GM18508 (cell line): ENCODE data around the gene LY6G6C.

Experiments
- ATAC-seq: cut with Tn5 transposase; IDR thresholded peaks from one replicate; pipeline ENCODE4 v1.9.1; 2021; ENCODE audit warnings: moderate number of reproducible peaks; ENCODE audit not compliant: insufficient read depth, unreplicated experiment

LY6G6C gene

DNA sequence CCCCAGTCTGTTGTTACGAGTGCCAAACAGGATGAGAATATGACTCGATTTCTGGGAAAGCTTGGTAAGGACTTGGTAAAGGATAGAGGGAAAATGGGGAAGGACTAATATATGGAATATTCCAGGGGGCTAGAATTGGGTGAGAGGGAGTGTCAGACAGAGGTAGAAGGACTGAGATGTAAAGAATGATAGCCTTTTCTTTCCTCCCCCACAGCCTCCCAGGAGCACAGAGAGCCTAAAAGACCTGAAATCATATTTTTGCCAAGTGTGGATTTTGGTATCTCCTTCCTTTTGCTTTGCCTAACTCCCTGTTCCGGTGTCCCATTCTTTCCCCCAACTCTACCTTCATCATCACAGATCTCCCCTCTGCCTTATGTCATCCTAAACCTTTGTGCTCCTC lies 21.3 kb upstream of the LY6G6C start:
- no peak for ATAC-seq

DNA sequence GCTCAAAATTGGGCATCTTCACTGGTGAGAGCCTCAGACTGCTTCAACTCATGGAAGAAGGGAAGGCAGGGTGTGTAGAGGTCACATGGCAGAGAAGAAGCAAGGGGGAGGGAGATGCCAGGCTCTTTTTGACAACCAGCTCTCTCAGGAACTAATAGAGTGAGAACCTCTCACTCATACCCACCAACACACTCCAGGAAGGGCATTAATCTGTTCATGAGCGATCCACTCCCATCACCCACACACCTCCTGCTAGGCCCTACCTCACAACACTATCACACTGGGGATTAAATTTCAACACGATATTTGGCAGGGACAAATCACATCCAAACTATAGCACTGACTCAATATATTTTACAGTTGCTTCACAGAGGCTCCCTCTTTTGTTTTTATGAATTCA lies 20.3 kb upstream of the LY6G6C start:
- ATAC-seq = no peak

DNA sequence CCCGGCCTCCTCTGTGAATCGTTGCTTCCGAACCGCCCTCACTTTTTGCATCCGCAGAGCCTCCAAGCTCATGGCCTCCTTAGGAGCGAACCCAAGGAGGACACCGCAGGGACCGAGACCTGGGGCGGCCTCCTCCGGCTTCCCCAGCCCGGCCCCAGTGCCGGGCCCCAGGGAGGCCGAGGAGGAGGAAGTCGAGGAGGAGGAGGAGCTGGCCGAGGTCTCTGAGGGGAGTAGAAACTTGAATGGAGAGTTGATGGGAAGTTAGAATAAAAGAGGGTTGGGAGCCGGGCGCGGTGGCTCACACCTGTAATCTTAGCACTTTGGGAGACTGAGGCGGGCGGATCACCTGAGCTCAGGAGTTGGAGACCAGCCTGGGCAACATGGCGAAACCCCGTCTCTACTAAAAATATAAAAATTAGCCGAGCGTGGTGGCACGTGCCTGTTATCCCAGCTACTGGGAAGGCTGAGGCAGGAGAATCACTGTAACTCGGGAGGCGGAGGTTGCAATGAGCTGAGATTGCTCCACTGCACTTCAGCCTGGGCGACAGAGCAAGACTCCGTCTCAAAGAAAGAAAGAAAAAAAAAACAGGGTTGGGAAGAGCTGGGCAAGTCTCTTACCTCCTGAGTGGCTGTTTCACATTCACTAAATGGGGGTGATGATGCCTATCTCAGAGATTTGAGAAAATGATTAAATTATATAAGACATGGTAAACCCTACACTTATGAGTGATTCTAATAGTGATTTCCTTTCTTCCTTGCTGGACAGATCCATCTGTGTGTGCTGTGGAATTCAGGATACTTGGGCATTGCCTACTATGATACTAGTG lies 19.1 kb upstream of the LY6G6C start:
- no peak for ATAC-seq

DNA sequence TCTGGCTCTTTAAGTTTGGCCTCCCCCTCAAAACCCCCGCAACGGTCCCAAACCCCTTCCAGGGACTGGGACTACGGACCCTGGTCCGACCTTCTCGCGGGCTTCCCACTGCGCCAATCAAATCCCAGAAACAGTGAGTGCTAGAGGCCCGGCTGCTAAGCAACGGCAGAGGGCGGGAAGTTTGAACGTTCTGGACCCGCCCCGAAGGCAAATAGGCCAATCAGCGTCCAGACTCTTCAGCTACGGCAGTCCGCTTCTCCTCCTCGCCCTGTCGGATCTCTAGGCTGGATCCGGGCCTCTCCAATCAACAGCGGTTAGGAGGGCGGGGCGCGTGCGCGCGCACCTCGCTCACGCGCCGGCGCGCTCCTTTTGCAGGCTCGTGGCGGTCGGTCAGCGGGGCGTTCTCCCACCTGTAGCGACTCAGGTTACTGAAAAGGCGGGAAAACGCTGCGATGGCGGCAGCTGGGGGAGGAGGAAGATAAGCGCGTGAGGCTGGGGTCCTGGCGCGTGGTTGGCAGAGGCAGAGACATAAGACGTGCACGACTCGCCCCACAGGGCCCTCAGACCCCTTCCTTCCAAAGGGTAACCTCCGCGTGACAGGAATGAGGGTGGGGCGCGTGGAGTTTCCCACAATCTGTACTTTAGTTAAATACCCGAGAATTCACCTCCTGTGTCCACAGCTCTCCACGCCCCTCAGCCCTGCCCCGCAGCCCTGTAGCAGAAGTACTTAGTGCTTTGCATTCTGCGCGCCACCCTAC lies 18.3 kb upstream of the LY6G6C start, which contains the start of gene MSH5:
TSS of gene MSH5 (plus strand) at position 367 of the 758 bp plus-strand sequence. CDS start 462 bp downstream, outside the sequence.
- ATAC-seq = peak; percentile 46

DNA sequence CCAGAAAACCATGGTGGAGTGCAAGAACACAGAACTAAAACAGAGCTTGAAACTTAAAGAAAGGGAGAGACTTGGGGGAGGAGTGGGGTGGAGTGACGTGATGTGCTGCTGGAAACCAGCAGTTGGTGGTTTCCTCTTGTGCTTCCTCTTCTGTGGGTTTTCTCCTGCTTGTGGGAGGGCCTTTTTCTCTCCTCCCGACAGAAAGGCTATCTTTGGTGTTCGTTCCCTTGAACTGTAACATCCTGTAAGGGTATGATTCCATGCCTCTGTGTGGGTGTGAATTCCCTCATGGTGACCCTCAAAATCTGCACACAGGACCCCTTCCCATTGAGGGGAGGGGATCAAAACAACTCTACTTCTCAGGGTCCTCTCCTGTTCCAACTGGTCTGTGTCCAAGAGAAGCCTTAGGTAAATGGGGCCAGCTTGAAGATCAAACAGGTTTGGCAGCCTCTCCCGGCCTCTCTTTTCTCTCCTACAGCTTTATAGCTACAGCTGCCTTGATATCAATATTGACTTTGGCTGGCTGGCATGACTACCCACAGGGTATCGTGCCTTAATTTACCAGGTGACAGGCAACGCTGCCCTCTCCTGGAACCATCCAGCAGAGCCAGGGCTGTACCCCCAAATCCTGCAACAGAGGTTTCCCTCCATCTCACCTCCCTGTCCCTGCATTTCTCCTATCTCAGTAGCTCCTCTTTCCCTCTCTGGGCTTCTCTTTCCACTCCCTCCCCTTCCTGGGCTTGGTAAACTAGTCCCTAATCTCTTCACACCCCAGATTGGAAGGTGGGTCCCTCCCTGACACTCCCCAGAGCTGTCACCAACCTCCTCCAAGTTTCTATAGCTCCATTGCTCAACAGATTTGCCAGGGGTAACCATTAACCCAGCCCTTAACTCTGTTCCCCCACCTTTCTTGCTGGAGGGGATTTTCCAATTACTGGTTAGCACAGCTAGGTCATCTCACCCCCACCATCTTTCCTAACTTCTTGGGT lies 16.7 kb upstream of the LY6G6C start:
- no peak for ATAC-seq

DNA sequence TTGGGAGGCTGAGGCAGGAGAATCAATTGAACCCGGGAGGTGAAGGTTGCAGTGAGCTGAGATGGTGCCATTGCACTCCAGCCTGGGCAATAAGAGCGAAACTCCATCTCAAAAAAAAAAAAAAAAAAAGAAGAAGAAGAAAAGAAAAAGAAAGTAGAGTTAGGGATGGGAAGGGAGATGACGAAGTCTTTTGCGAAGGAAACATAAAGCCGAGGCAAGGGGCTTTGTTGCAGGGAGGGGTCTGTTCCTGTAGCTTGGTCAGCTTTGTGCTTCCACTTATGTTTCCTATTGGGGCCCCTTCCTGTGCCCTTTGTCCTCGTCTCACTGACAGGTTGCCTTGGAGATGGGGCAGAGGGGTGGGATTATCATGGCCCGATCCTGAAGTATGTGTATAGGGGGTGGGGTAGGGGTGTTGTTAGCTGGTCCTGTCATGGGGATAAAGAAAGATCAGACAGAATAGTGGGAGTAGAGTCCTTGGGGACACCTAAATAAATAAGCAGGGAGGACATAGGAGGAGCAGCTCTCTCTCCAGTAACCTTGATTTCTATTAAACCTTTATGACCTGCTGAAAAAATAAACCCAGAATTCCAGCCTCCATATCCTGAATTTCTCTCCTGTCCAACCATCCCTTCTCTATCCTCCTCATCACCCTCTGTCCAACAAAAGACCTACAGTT lies 15.9 kb upstream of the LY6G6C start:
- no peak for ATAC-seq

DNA sequence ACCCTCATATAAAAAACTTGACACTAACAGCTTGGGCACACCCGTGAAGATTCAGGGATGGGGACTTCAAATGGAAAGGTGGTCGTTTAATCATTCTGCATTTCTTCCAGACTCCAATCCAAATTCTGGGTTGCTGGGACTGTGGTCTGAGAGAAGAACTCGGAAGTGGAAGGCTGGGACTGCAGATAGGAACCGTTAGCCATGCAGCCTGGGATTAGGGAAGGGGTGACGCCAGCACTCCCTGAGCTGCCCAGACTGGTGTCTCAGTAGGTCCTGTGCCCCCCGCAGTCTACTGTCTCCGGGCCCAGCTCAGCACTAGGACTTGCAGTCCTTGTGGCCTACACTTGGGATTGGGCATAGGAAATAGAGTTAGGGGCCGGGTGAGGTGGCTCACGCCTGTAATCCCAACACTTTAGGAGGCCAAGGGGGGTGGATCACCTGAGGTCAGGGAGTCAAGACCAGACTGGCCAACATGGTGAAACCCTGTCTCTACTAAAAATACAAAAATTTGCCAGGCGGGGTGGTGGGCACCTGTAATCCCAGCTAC lies 15.3 kb upstream of the LY6G6C start:
- no peak for ATAC-seq

DNA sequence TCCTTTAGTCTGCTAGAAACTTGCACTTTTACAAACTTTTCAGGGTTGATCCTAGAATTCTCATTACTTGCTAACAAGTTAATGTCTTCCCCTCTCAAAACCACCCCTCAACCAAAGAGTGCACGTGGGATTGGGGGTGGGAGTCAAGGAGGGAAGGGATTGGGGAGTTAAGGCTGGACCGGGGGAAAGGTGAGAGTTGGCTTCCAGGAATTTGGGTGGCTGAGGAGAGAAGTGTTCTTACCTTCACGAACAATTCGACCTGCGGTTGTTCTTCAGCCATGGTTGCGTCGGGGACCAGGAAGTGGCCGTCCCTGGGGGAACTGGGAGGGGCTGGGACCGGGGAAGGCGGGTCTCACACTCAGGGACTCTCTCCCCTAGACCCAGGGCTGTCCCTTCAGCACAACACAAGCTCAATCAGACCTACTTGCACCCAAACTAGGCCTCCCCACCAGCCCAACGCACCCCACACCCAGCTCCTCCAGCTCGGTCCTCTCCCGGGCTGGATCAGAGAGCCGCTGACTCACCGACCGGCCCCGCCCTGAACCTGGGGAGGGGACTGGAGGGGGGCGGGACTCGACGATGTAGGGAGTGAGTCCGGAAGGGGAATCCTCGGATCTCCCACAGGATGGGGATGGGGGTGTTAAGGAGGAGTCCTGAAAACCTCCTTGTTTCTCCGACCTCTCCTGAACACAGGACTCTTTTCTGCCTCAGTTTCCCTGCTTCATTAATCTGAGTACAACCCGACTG lies 14.6 kb upstream of the LY6G6C start, which contains the start of gene CLIC1:
TSS of gene CLIC1 (minus strand) at position 510 of the 747 bp plus-strand sequence. CDS start at position 280, 230 bp downstream.
- ATAC-seq = no peak

DNA sequence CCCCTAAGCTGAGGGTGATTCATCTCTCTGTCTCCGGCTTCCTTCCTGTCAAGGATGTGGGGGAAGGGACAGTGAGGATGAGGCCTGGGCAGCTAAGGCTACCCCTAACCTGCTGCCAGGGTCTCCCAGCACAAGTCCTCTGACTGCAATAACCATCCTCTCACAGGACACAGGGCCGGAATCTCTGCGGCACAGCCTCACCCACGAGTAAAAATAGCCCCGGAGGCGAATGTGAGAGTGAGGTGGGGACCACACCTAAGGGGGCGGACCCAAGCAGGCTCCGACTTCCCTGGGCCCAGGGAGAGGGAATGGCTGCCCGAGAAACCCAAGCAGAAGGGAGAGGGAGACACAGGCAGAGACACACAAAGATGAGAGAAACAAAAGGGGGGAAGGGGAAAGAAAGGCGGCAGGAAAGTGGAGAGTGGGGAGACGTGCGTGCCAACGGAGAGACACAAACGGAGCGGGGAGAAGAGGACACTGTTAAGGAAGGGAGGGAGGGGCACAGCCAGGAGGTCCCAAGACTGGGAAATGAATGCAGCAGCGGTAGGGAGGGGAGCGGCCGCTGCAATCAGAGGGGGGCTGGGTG lies 13.4 kb upstream of the LY6G6C start:
- ATAC-seq = no peak

DNA sequence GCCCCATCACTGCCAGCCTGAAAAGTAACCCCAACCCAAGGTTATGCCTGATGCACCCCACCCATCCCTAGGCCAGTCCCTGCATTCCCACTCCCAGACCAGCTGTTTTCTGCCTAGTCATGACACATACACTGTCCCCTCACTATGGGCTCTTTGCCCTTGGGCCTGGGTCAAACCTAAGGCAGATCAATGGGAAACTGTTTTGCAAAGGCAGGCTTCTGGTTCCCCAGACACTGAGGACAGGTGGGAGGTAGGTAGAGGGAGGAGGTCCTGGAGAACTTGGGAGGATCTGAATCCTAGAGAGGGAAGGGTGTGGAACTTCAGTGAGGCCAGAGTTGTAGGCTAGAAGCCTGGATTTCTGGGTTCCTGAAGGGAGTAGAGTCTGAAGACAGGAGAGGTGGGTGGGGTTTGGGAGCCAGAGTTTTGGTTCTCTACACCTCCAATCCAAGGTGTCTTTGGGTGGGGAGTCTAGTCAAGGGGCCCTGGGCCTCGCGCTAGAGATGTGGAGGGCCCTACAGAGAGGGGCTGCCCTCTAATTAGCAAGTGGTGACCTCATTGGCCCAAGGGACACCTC lies 12.8 kb upstream of the LY6G6C start:
- ATAC-seq = no peak

DNA sequence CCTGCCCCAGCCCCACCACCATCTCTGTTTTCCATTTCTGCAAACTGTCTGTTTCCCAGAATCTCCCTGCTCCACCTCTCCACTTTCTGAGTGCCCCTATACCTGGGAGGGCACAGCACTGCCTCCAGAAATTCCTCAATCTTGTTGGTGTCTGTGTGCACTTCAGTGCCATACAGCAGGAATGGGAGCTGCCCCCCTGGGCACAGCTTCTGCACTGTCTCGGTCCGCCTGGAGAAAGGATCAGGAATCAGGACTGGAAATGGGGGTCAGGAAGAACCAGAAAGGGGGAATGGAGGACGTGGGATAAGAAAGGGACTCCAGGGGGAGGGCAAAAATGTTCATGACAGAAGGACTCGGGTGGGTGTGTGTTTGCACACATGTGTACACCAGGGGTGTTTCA lies 12.2 kb upstream of the LY6G6C start:
- ATAC-seq = no peak

DNA sequence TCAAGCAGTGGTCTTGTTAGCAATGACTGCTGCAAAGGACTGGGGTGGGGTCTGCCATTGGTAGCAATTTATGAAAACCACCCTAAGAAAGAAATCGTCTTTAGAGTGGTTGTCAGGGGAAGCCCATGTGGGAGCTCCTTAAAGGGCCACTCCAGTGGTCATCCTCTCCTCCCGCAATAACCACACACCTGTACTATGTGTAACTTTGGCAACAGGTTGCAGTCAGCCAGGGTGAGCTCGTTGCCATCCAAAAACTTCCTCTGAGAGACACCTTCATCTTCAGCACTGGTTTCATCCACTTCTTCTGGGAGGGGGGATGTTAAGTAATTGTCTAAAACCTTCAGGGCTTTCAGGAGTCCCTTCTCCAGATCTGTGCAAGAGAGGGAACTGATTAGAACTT lies 10.5 kb upstream of the LY6G6C start:
- no peak for ATAC-seq

DNA sequence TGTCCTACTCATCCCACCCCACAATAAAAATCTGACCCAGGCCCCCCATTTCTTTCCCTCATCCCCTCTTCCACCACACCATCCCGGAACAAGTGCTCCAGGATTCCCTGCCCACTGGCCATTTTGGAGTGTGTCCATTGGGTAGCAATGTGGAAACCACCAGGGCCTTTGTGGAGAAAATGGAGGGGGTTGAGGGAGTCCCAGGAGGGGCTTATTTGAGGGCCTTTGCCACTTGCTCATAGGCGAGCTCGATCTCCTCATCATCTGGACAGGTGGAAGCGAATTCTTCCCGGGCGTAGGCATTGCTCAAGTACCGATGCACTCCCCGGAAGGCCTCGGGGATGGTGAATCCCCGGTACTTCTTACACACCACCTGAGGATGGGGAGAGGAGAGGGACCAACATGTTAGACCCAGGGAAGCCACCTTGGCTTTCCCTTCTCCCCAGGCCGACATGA lies 9.1 kb upstream of the LY6G6C start:
- ATAC-seq = no peak

DNA sequence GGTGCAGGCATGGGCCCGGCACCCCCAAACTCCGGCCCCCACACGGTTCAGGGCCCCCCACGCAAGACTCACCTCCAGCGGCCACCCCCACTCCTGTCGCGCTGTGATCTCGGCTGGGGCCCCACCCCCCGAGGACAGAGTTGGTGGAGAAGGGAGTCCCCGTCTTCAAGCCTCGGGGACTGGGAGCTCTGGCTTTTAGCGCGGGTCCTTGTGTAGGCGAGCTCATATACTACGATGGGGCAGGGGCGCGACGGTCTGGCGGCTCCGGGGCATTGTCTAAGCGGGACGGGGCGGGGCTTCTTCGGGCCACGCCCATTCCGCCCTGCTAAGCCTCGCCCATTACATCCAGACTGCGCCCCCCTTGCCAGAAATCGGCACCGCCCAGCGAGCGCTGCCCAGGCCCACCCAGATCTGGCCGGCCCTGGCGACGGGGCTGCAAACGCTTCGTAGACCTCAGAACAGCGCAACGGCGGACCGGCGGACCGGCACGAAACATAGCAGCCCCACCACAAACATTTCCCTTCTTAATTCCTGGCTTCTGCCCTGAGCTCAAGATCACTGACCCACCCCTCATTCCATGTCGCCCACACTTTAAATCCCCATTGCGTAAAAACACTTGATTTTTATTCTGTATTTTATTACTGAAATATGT lies 8.6 kb upstream of the LY6G6C start:
- ATAC-seq = no peak

DNA sequence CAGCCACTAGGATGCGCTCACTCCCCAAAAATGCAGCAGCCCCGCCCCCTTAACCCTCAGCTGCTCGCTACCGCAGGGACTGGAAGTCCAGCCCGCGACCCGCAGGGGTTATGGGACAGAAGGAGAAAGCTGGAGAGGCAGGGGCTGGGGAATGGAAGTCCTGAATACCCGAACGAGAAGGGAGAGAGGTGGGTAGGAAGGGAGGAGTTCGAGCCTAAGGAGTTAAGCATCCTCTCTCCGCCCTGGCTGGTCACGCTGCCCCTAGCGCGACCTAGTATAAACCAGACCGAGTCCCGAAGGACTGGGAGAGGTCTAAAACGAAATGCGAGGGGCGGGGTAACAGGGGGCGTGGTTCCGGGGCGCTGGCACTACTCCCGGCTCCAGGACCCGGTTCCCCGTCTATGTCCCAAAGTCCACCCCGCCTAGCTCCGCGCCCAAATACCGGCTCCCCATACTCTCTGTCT lies 8.0 kb upstream of the LY6G6C start:
- no peak for ATAC-seq

DNA sequence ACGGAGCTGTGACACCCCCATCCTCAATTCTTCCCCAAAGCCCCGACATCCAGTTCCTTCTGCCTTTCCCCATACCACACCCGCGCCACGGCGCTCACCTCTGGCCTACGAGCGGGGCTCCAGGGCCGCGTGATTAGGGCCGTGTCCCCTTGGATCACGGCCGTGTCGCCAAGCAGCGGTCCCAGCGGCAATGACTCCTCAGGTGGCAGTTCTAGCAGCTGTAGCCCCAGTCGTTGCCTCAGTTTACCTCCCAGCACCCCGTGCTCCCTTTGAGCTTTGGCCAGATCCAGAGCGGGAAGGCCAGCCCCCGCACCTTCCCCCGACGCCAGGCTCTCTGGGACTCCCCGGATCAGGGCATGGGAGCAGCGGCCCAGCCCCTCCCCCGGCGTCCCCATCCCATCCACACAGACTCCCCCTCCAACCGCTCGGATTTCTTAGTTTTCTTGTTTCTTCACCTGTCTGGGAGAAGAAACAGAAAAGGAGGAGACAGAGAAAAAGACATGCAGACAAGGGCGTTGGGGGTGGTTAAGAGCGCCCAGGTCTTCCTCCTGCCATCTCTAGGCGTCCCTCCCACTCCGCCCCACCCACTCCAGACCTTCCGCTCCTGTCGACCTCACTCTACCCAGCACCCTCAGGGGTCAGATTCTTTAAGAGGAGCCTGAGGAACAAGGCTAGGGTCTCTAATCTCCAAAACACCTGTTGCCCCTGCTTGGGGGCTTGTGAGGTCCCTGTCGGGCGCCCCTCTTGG lies 7.4 kb upstream of the LY6G6C start, which contains the start of gene DDAH2:
TSS of gene DDAH2 (minus strand) at position 533 of the 748 bp plus-strand sequence. CDS start at position 395, 138 bp downstream.
- no peak for ATAC-seq
